BLaER1 treated with 17β-estradiol and CSF1 and Interleukin-3, amounts not matched to agents 10 nM and 100 nM (cell line): ENCODE results near the gene NR1D2.
A peak's percentile ranks its signal among the peaks of the same experiment; 100 is the strongest.

Experiments used
- H3K27ac ChIP-seq, 11 experiments: shearing (Covaris generic); formaldehyde crosslinking; 2 replicates each; pipeline ENCODE4 v1.8.1; 2022
- H3K27me3 ChIP-seq, 11 experiments: shearing (Covaris generic); formaldehyde crosslinking; 2 replicates each; pipeline ENCODE4 v1.8.1; 2022
- H3K36me3 ChIP-seq, 11 experiments: shearing (Covaris generic); formaldehyde crosslinking; 2 replicates each; pipeline ENCODE4 v1.8.1; 2022
- H3K4me1 ChIP-seq, 10 experiments: shearing (Covaris generic); formaldehyde crosslinking; 2 replicates each; pipeline ENCODE4 v1.8.1; 2022
- H3K4me2 ChIP-seq, 11 experiments: shearing (Covaris generic); formaldehyde crosslinking; 2 replicates each; pipeline ENCODE4 v1.8.1; 2022
- H3K4me3 ChIP-seq, 10 experiments: shearing (Covaris generic); formaldehyde crosslinking; 2 replicates each; pipeline ENCODE4 v1.8.1; 2022
- H3K9ac ChIP-seq, 11 experiments: shearing (Covaris generic); formaldehyde crosslinking; 2 replicates each; pipeline ENCODE4 v1.8.1; 2022
- H3K9me3 ChIP-seq, 11 experiments: shearing (Covaris generic); formaldehyde crosslinking; replicated peaks in 1 of 11; 2 replicates each; pipeline ENCODE4 v1.8.1; 2022
- H4K20me1 ChIP-seq, 11 experiments: shearing (Covaris generic); formaldehyde crosslinking; 2 replicates each; pipeline ENCODE4 v1.8.1; 2022
- Cebpa-rat ChIP-seq, 11 experiments: shearing (Covaris generic); IDR thresholded peaks; 2 replicates each; pipeline ENCODE4 v1.8.1; 2022

NR1D2 gene

DNA sequence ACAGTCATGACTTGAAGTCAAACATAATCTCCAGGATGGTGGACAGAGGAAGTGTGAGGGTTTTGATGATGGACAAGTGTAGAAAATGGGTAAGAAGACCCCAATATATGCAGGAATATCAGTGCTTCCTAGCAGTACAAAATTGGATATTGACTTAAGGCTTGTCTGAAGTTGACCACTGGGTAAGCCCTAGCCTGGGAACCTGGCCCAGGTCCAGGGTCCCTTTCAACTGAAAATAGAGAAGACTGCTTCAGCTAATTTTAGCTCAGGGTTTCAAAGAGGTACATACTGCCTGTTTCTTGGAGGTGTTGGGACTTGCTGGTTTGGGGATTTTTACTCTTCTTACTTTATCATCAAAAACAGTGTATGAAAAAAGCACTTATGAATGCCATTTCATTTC is 4.7 kb downstream of the NR1D2 start:
- Histone ChIP-seq H3K9ac (no peak overlapping the region), H3K4me2 (peak overlapping the region; percentile 15 to 64 (median 36); a peak in 21 of 22 replicates), H3K4me1 (peaks cover 30 to 60% (median 45%) of the 10 kb centered on the region in 10 experiments)

GRCh38 chr3:23950293-23950692 is 5.2 kb downstream of the NR1D2 start:
- Histone ChIP-seq H3K4me2 (peak overlapping the region; percentile 15 to 64 (median 36); a peak in 21 of 22 replicates), H4K20me1 (peaks cover 0 to 93% (median 82%) of the 10 kb centered on the region in 11 experiments; a peak in 16 of 22 replicates), H3K36me3 (peaks cover 0 to 9% (median 0%) of the 10 kb centered on the region in 11 experiments; a peak in 4 of 22 replicates), H3K9ac (no peak overlapping the region), H3K27me3 (peaks cover 0 to 24% (median 15%) of the 10 kb centered on the region in 11 experiments; a peak in 16 of 22 replicates), H3K9me3 (no peaks in the 10 kb centered on the region), H3K4me1 (peaks cover 30 to 60% (median 45%) of the 10 kb centered on the region in 10 experiments), H3K4me3 (no peak overlapping the region), H3K27ac (no peak overlapping the region)
- TF ChIP-seq Cebpa-rat (IDR thresholded peaks at IDR 0.05): no peak

More for the DNA sequence above, 4.7 kb downstream of the NR1D2 start:
- Histone ChIP-seq H3K36me3 (peaks cover 0 to 5% (median 0%) of the 10 kb centered on the region in 11 experiments; a peak in 4 of 22 replicates), H3K4me3 (no peak overlapping the region), H3K9me3 (no peaks in the 10 kb centered on the region), H3K27me3 (peaks cover 1 to 24% (median 15%) of the 10 kb centered on the region in 11 experiments; a peak in 19 of 22 replicates), H4K20me1 (peaks cover 0 to 88% (median 78%) of the 10 kb centered on the region in 11 experiments; a peak in 16 of 22 replicates), H3K27ac (no peak overlapping the region)
- no peak for TF ChIP-seq Cebpa-rat (IDR thresholded peaks at IDR 0.05)

- Histone ChIP-seq H4K20me1 (peaks cover 0 to 94% (median 72%) of the 10 kb centered on the region in 11 experiments; a peak in 16 of 22 replicates), H3K27ac (no peak overlapping the region; a peak in 1 of 22 replicates), H3K9ac (0 out of 22 replicates have a peak overlapping the region, but pooled peaks of 1 of the 11 experiments have one; percentile 47), H3K36me3 (peaks cover 0 to 11% (median 0%) of the 10 kb centered on the region in 11 experiments; a peak in 6 of 22 replicates), H3K27me3 (peaks cover 0 to 24% (median 15%) of the 10 kb centered on the region in 11 experiments; a peak in 16 of 22 replicates), H3K4me1 (peaks cover 20 to 48% (median 33%) of the 10 kb centered on the region in 10 experiments), H3K9me3 (no peaks in the 10 kb centered on the region), H3K4me2 (peak overlapping the region; percentile 14 to 81 (median 73); a peak in 20 of 22 replicates), H3K4me3 (no peak overlapping the region)
- no peak for TF ChIP-seq Cebpa-rat (IDR thresholded peaks at IDR 0.05)
These were observed 7.6 kb downstream of the NR1D2 start for GRCh38 chr3:23952646-23953045.

DNA sequence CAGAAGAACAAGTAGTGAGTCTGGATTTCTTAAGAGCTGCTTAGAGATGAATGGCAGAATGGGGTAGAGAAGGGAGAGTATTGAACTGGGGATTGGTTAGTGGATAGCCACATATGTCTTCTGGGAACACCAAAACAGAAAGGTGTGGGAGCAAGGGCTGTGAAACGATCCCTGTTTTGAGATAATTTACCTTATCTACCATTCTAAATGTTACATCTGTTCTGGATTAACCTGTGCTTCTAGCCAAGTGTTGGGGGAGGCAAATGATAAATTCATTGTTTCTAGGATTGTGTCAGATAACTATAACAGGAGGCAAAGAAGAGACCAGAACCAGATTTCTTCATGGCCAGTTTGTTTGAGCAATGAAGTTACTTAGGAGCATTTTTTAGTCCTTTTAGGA is 8.4 kb downstream of the NR1D2 start:
- Histone ChIP-seq H3K4me1 (peaks cover 20 to 48% (median 33%) of the 10 kb centered on the region in 10 experiments), H3K9me3 (no peaks in the 10 kb centered on the region), H3K4me2 (peak overlapping the region in 8 of 11 experiments; percentile 63 to 81 (median 75); a peak in 16 of 22 replicates), H4K20me1 (peaks cover 0 to 93% (median 63%) of the 10 kb centered on the region in 11 experiments; a peak in 16 of 22 replicates), H3K9ac (no peak overlapping the region), H3K36me3 (peaks cover 0 to 14% (median 0%) of the 10 kb centered on the region in 11 experiments; a peak in 5 of 22 replicates), H3K4me3 (no peak overlapping the region), H3K27ac (no peak overlapping the region), H3K27me3 (peaks cover 0 to 24% (median 15%) of the 10 kb centered on the region in 11 experiments; a peak in 16 of 22 replicates)
- TF ChIP-seq Cebpa-rat (IDR thresholded peaks at IDR 0.05): no peak

DNA sequence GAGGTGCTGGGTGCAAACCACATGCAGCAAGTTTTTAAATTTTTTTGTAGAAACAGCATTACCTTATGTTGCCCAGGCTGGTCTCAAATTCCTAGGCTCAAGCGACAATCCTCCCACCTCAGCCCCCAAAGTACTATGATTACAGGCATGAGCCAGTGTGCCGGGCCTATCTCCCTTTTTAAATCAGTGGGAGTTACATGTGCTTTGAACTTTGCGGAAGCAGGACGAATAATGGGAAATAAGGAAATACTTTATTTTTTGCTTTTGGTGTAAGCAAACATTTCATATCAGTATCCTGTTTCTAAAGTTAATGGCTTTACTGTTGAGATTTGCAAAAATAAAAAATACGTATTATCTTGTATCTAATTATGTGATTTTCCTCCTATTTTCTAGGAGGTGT is 9.1 kb downstream of the NR1D2 start:
- TF ChIP-seq Cebpa-rat (IDR thresholded peaks at IDR 0.05): no peak
- Histone ChIP-seq H3K4me2 (peak overlapping the region in 2 of 11 experiments; percentile 73 to 81; a peak in 3 of 22 replicates), H3K9ac (no peak overlapping the region), H3K4me3 (no peak overlapping the region), H3K27me3 (peaks cover 0 to 24% (median 15%) of the 10 kb centered on the region in 11 experiments; a peak in 16 of 22 replicates), H3K36me3 (peaks cover 0 to 14% (median 0%) of the 10 kb centered on the region in 11 experiments; a peak in 5 of 22 replicates), H3K27ac (no peak overlapping the region), H3K9me3 (no peaks in the 10 kb centered on the region), H4K20me1 (peaks cover 0 to 90% (median 58%) of the 10 kb centered on the region in 11 experiments; a peak in 16 of 22 replicates), H3K4me1 (peaks cover 20 to 48% (median 33%) of the 10 kb centered on the region in 10 experiments)

DNA sequence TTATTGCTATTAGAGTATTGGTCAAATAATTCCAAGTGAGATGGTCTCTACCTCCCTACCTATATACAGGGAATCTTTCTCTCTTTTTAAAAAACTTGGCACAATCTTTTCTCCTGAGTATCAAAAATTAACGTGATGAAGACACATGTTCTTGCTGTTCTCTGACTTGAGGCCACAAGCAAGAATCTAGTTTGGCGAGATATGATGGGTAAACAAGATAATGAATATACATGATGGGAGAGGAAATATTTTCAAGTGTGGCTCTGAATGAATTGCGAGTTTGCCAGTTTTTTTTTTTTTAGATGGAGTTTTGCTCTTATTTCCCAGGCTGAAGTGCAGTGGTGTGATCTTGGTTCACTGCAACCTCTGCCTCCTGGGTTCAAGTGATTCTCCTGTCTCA is 11.6 kb downstream of the NR1D2 start:
- Histone ChIP-seq H3K4me2 (no peak overlapping the region), H4K20me1 (peaks cover 0 to 74% (median 35%) of the 10 kb centered on the region in 11 experiments; a peak in 16 of 22 replicates), H3K4me3 (no peak overlapping the region), H3K9ac (no peak overlapping the region), H3K27me3 (peaks cover 0 to 22% (median 15%) of the 10 kb centered on the region in 11 experiments; a peak in 16 of 22 replicates), H3K9me3 (no peaks in the 10 kb centered on the region), H3K27ac (no peak overlapping the region), H3K4me1 (peaks cover 7 to 25% (median 21%) of the 10 kb centered on the region in 10 experiments; a peak in 19 of 20 replicates), H3K36me3 (peaks cover 3 to 30% (median 8%) of the 10 kb centered on the region in 11 experiments; a peak in 14 of 22 replicates)
- TF ChIP-seq Cebpa-rat (IDR thresholded peaks at IDR 0.05): no peak

- H3K36me3 ChIP-seq: peaks cover 8 to 55% (median 27%) of the 10 kb centered on the region in 11 experiments; a peak in 18 of 22 replicates
- H3K9me3 ChIP-seq: no peaks in the 10 kb centered on the region
- H4K20me1 ChIP-seq: peaks cover 0 to 55% (median 9%) of the 10 kb centered on the region in 11 experiments; a peak in 13 of 22 replicates
- H3K4me1 ChIP-seq: no peaks in the 10 kb centered on the region
- H3K9ac ChIP-seq: no peak overlapping the region
- H3K4me2 ChIP-seq: no peak overlapping the region
- peaks cover 0 to 8% (median 3%) of the 10 kb centered on the region in 11 experiments; a peak in 7 of 22 replicates for H3K27me3 ChIP-seq
- no peak overlapping the region for H3K27ac ChIP-seq
- H3K4me3 ChIP-seq: no peak overlapping the region
- TF ChIP-seq Cebpa-rat (IDR thresholded peaks at IDR 0.05): no peak
These were observed 14.2 kb downstream of the NR1D2 start for GRCh38 chr3:23959135-23959900.

GRCh38 chr3:23960649-23961048 is 15.6 kb downstream of the NR1D2 start:
- H3K4me2 ChIP-seq: no peak overlapping the region
- peaks cover 8 to 60% (median 35%) of the 10 kb centered on the region in 11 experiments; a peak in 18 of 22 replicates for H3K36me3 ChIP-seq
- H3K27me3 ChIP-seq: no peaks in the 10 kb centered on the region
- no peak overlapping the region for H3K4me3 ChIP-seq
- no peak overlapping the region for H3K9ac ChIP-seq
- no peak overlapping the region for H3K27ac ChIP-seq
- H3K4me1 ChIP-seq: no peaks in the 10 kb centered on the region
- no peak for TF ChIP-seq Cebpa-rat (IDR thresholded peaks at IDR 0.05)
- peaks cover 0 to 44% (median 0%) of the 10 kb centered on the region in 11 experiments; a peak in 5 of 22 replicates for H4K20me1 ChIP-seq
- no peaks in the 10 kb centered on the region for H3K9me3 ChIP-seq
